K562 (cell line): ENCODE results near the gene NPB. TPM values are rescaled to one million over a fixed set of nuclear protein-coding genes. Genes with fewer than 3 reads are reported as not detected.

Experiments
- ATAC-seq: fragments of 200-7000 bp; cut with Tn5 transposase; 3 replicates; pipeline ENCODE4 v1.9.1; 2020; ENCODE audit warnings: moderate library complexity
- BruUV-seq: library from RNA; stranded (reverse); fragments of 400-500 nt; replicated peaks from 2 replicates; lab custom pipeline; 2021; lab: Mats Ljungman, UMichigan
- CTCF ChIA-PET: fragments of 300-600 bp; formaldehyde crosslinking; extraction: SDS; loops from one replicate; lab custom pipeline; 2021; ENCODE audit warnings: low intra/inter-chr PET ratio; lab: Yijun Ruan, JAX
- POLR2A ChIA-PET: fragments of 300-600, 350-650 bp; sonication (Branson Sonifier 250); formaldehyde crosslinking; extraction: SDS; loops from one replicate; lab custom pipeline; 2021; ENCODE audit warnings: antibody characterized with exemption, inconsistent platforms; lab: Yijun Ruan, JAX
- DNase-seq, 4 experiments: peaks; one replicate each; pipeline versions ENCODE4 v3.0.0 to v3.0.0-alpha.2; 2011 to 2018; ENCODE audit warnings: low spot score in 3 of 4, mixed read lengths in 3 of 4; ENCODE audit errors: extremely low read depth in 1 of 4
- FAIRE-seq: peaks from 2 replicates; lab custom pipeline; 2011; peaks lifted over from hg19 to GRCh38; lab: Jason Lieb, UNC
- H2AFZ ChIP-seq: 2 replicates; pipeline ENCODE4 v1.6.0; 2011; ENCODE audit warnings: low read depth, low read length, control low read depth, inconsistent platforms
- H3K27ac ChIP-seq: fragments of 200-600 bp; 3 replicates; pipeline ENCODE4 v1.8.0; 2011; ENCODE audit warnings: low read depth, mild to moderate bottlenecking, control low read depth, inconsistent platforms, low read length, moderate library complexity, mixed read lengths; ENCODE audit errors: extremely low read depth
- H3K27me3 ChIP-seq, 2 experiments: fragments of 300-600 bp in 1 of 2; 2 replicates in 1 of 2; 3 replicates in 1 of 2; pipeline versions ENCODE4 v1.6.0 to v1.8.0; 2011; ENCODE audit warnings: inconsistent platforms in 2 of 2, low read length in 2 of 2, mild to moderate bottlenecking in 1 of 2, mixed read lengths in 1 of 2, moderate library complexity in 1 of 2; ENCODE audit not compliant: control insufficient read depth in 2 of 2, insufficient read depth in 2 of 2
- H3K36me3 ChIP-seq: fragments of 300-600 bp; 3 replicates; pipeline ENCODE4 v1.8.0; 2011; ENCODE audit warnings: mild to moderate bottlenecking, low read length, inconsistent platforms; ENCODE audit not compliant: control insufficient read depth, insufficient read depth
- H3K4me1 ChIP-seq, 2 experiments: fragments of 200-600 bp in 1 of 2; replicated peaks in 1 of 2; 2 replicates in 1 of 2; 3 replicates in 1 of 2; pipeline versions ENCODE4 v1.5.1 to v1.8.0; 2011; ENCODE audit warnings: inconsistent platforms in 2 of 2, low read length in 2 of 2, mild to moderate bottlenecking in 1 of 2, mixed read lengths in 1 of 2, moderate library complexity in 1 of 2; ENCODE audit not compliant: control insufficient read depth in 2 of 2, insufficient read depth in 2 of 2
- H3K4me2 ChIP-seq: 2 replicates; pipeline ENCODE4 v1.6.1; 2011; ENCODE audit warnings: low read length, control low read depth, inconsistent platforms, mixed read lengths; ENCODE audit not compliant: insufficient read depth
- H3K4me3 ChIP-seq: fragments of 200-600 bp; sonication (generic), shearing (Covaris generic); 2 replicates; pipeline ENCODE4 v1.5.1; 2016; ENCODE audit warnings: control low read depth, inconsistent platforms
- H3K79me2 ChIP-seq: fragments of 200-600 bp; 3 replicates; pipeline ENCODE4 v1.8.0; 2011; ENCODE audit warnings: low read length, inconsistent platforms; ENCODE audit not compliant: control insufficient read depth, insufficient read depth
- H3K9ac ChIP-seq, 2 experiments: 2 replicates each; pipeline versions ENCODE4 v1.6.0 to v1.6.1; 2011; ENCODE audit warnings: low read depth in 2 of 2, low read length in 2 of 2, control low read depth in 1 of 2, inconsistent platforms in 1 of 2, mild to moderate bottlenecking in 1 of 2, mixed read lengths in 1 of 2; ENCODE audit not compliant: insufficient read depth in 1 of 2
- H3K9me1 ChIP-seq: one replicate; pipeline ENCODE4 v1.6.0; 2011; ENCODE audit warnings: inconsistent platforms, mild to moderate bottlenecking, low read length, moderate library complexity; ENCODE audit not compliant: control insufficient read depth, insufficient read depth
- H3K9me3 ChIP-seq: replicated peaks from 2 replicates; pipeline ENCODE4 v1.5.1; 2011; ENCODE audit warnings: low read depth, low read length, inconsistent platforms; ENCODE audit not compliant: control insufficient read depth, insufficient read depth
- H4K20me1 ChIP-seq: replicated peaks from 2 replicates; pipeline ENCODE4 v1.6.1; 2011; ENCODE audit warnings: low read length, inconsistent platforms, mixed read lengths; ENCODE audit not compliant: control insufficient read depth, insufficient read depth
- DACH1 ChIP-seq: fragments of 450-650 bp; IDR thresholded peaks from 2 replicates; pipeline ENCODE4 v1.6.1; 2018; ENCODE audit not compliant: partially characterized antibody
- EP400 ChIP-seq: fragments of 450-650 bp; IDR thresholded peaks from 2 replicates; pipeline ENCODE4 v1.6.1; 2017; ENCODE audit warnings: antibody characterized with exemption, mild to moderate bottlenecking, moderate library complexity
- JUN ChIP-seq, 2 experiments: sonication (generic) in 1 of 2; formaldehyde crosslinking in 1 of 2; IDR thresholded peaks; 2 replicates each; pipeline versions ENCODE4 v1.6.1 to v1.8.0; 2012 to 2022; ENCODE audit warnings: borderline replicate concordance in 2 of 2, mild to moderate bottlenecking in 2 of 2, improper control_type of control experiment in 1 of 2, low read depth in 1 of 2, low read length in 1 of 2, missing genetic modification reagents in 1 of 2
- MAZ ChIP-seq, 2 experiments: fragments of 450-650 bp in 1 of 2; sonication (generic) in 1 of 2; formaldehyde crosslinking; IDR thresholded peaks in 1 of 2; conservative IDR thresholded peaks in 1 of 2; 2 replicates each; pipeline versions ENCODE4 v1.4.0 to v1.5.0; 2020; ENCODE audit warnings: mild to moderate bottlenecking in 1 of 2, missing genetic modification reagents in 1 of 2
- MEF2D ChIP-seq: conservative IDR thresholded peaks from 2 replicates; pipeline ENCODE4 v1.6.1; 2016; ENCODE audit warnings: low read depth, missing genetic modification characterization, missing compliant biosample characterization
- POLR2G ChIP-seq: fragments of 200-400 bp; formaldehyde crosslinking; IDR thresholded peaks from 2 replicates; pipeline ENCODE4 v1.6.1; 2017; ENCODE audit warnings: low read depth, mild to moderate bottlenecking, antibody characterized with exemption, low read length, moderate library complexity
- RBM22 ChIP-seq: fragments of 200-400 bp; formaldehyde crosslinking; IDR thresholded peaks from 2 replicates; pipeline ENCODE4 v1.6.1; 2018; ENCODE audit warnings: low read length, low read depth; ENCODE audit not compliant: poor library complexity, severe bottlenecking
- SIN3B ChIP-seq: fragments of 450-650 bp; IDR thresholded peaks from 2 replicates; pipeline ENCODE4 v1.6.1; 2017; ENCODE audit warnings: low read depth, mild to moderate bottlenecking, moderate library complexity
- SMC3 ChIP-seq: conservative IDR thresholded peaks from 2 replicates; pipeline ENCODE4 v1.6.1; 2011; ENCODE audit warnings: low read depth, low read length, improper control_type of control experiment; ENCODE audit not compliant: insufficient read depth
- TAF1 ChIP-seq: IDR thresholded peaks from 2 replicates; pipeline ENCODE4 v1.6.1; 2011; ENCODE audit warnings: mild to moderate bottlenecking, low read length, moderate library complexity; ENCODE audit not compliant: insufficient read depth, control insufficient read depth, severe bottlenecking; ENCODE audit errors: extremely low read depth
- YY1 ChIP-seq, 3 experiments: IDR thresholded peaks; 2 replicates each; pipeline ENCODE4 v1.6.1; 2011; ENCODE audit warnings: low read length in 2 of 3, mild to moderate bottlenecking in 2 of 3, moderate library complexity in 2 of 3, borderline replicate concordance in 1 of 3, control low read depth in 1 of 3, low read depth in 1 of 3; ENCODE audit not compliant: insufficient read depth in 3 of 3, insufficient replicate concordance in 2 of 3, control insufficient read depth in 1 of 3, insufficient read length in 1 of 3; ENCODE audit errors: extremely low read depth in 1 of 3
- ZNF282 ChIP-seq: sonication (generic); formaldehyde crosslinking; IDR thresholded peaks from 2 replicates; pipeline ENCODE4 v1.8.1; 2023; ENCODE audit warnings: missing genetic modification reagents
- ZNF444 ChIP-seq: fragments of 250-450 bp; sonication (Bioruptor Pico); IDR thresholded peaks from 2 replicates; pipeline ENCODE4 v1.4.0; 2020; ENCODE audit warnings: mild to moderate bottlenecking, moderate library complexity
- WGBS: fragments of 100-300 bp; shearing (Covaris generic); methylation state at CpG from one replicate; pipeline ENCODE4 v1.1.6; 2016; ENCODE audit warnings: low coverage, mixed read lengths; ENCODE audit not compliant: insufficient coverage; ENCODE audit errors: missing lambda C conversion rate; 5-methylcytosine and 5-hydroxymethylcytosine counted together
- in situ Hi-C: fragments of 300-500 bp; cut with MboI; formaldehyde crosslinking; loops from 4 replicates; pipeline ENCODE4 v1.15.0; 2018; ENCODE audit warnings: inconsistent platforms, mixed read lengths
- intact Hi-C: fragments of 100-400 bp; cut with micrococcal nuclease; formaldehyde crosslinking; loops from 2 replicates; pipeline ENCODE4 v1.14.2; 2022
- polyA plus RNA-seq, 8 experiments: library from polyadenylated mRNA; depleted of rRNA in 4 of 8; stranded (reverse) in 5 of 8; unstranded in 3 of 8; fragments of >200 nt; fragmentation: Nextera tagmentation in 2 of 8; fragmentation: Illumina TruSeq in 1 of 8; extraction: Ambion mirVana in 2 of 8; extraction: Trizol in 1 of 8; gene quantifications; 2 replicates each; pipeline versions ENCODE4 v1.2.1 to v1.2.3, GENCODE V29; 2011 to 2014; ENCODE audit warnings: inconsistent platforms in 1 of 8, missing spikeins in 1 of 8
- total RNA-seq, 7 experiments: library from RNA; depleted of rRNA in 6 of 7; stranded (reverse); fragments of >200 nt in 6 of 7; fragmentation: Illumina TruSeq in 2 of 7; extraction: Trizol in 2 of 7; gene quantifications; 2 replicates each; pipeline versions ENCODE4 v1.2.1 to v1.2.3, GENCODE V29; 2011 to 2021; ENCODE audit warnings: low replicate concordance in 1 of 7
- TF ChIP-seq, protein P1 (sequence below): sonication (generic); formaldehyde crosslinking; IDR thresholded peaks from 2 replicates; pipeline ENCODE4 v1.8.0; 2022; ENCODE audit warnings: mild to moderate bottlenecking, missing genetic modification reagents

The NPB gene
- total and polyA plus RNA-seq, 9 of the 15 experiments (the other 6 are each of a cell fraction or from before 2014, with no cell fraction given): 0.03 to 0.61 (median 0.14) TPM; not detected in 2

- TF ChIP-seq RBM22: peak; percentile 34
- no peak for TF ChIP-seq JUN (IDR thresholded peaks at IDR 0.05; ENCODE audit: borderline replicate concordance, low read depth, low read length)
- TF ChIP-seq JUN (CRISPR knock-in tag; IDR thresholded peaks at IDR 0.05; ENCODE audit: borderline replicate concordance): no peak
- no peak for TF ChIP-seq MEF2D (tag)
- no peak for TF ChIP-seq ZNF282
These were observed 8.8 kb downstream of the NPB start (continued) for GRCh38 chr17:81910840-81911276.

GRCh38 chr17:81911277-81911961, 9.4 kb downstream of the NPB start, which contains the start of gene PCYT2:
PCYT2 (minus strand) TSS chr17:81911399; CDS start chr17:81911355, 44 bp downstream.
- Histone ChIP-seq H3K4me2 (peak within 1 kb of the TSS; percentile 82), H3K4me3 (peak within 1 kb of the TSS; percentile 93), H3K36me3 (peaks cover 82% of the 10 kb centered on the region; the same call in 2 of the 3 replicates), H3K79me2 (peaks cover 32% of the 10 kb centered on the region), H3K9me1 (peaks cover 6% of the 10 kb centered on the region), H3K9me3 (no peaks in the 10 kb centered on the region), H3K4me1 (peaks cover 34 to 90% of the 10 kb centered on the region in 2 experiments), H3K27me3 (no peaks in the 10 kb centered on the region), H4K20me1 (peaks cover 14% of the 10 kb centered on the region), H3K9ac (peak within 1 kb of the TSS; percentile 61 to 99), H3K27ac (peak within 1 kb of the TSS; percentile 78), H2AFZ (no peak within 1 kb of the TSS)
- peak; percentile 92 to 99 (median 97) for DNase-seq
- WGBS: 14% methylated on average over 32 of the region's 84 CpGs
- intact Hi-C loops (no loop called here), in situ Hi-C loops (no loop called here)
- FAIRE-seq: peak; percentile 37
- ATAC-seq: peak; percentile 95
- ChIA-PET POLR2A (interaction anchor here (0.6 to 5.4 kb wide), 8 partner anchors 9 to 111 kb away, joined by 3 to 46 read pairs (median 3); partner anchors contain the start of genes CENPX and NPB), CTCF (interaction anchor here (0.6 kb wide), 1 partner anchor 279 kb away, joined by 3 read pairs; no protein-coding TSS in a partner anchor)
- no TSS peak for BruUV-seq
- TF ChIP-seq EP400 (no peak), YY1 (IDR thresholded peaks at IDR 0.05; ENCODE audit: borderline replicate concordance in 1 of 3, control insufficient read depth in 1 of 3, extremely low read depth in 1 of 3, insufficient read depth in 3 of 3, insufficient read length in 1 of 3, insufficient replicate concordance in 2 of 3, low read depth in 1 of 3, low read length in 2 of 3) (peak in 2 of 3 experiments; percentile 11 to 50), SIN3B (no peak), TAF1 (peak; percentile 27), SMC3 (no peak), DACH1 (peak; percentile 18), POLR2G (peak; percentile 72), MAZ (CRISPR knock-in tag; conservative IDR thresholded peaks at IDR 0.05 in 1 of 2, IDR thresholded peaks at IDR 0.05 in 1 of 2) (peak in 1 of 2 experiments; percentile 50; a peak in 1 of 4 replicates), ZNF444 (CRISPR knock-in tag) (no peak)
- TF ChIP-seq, protein P1, sequence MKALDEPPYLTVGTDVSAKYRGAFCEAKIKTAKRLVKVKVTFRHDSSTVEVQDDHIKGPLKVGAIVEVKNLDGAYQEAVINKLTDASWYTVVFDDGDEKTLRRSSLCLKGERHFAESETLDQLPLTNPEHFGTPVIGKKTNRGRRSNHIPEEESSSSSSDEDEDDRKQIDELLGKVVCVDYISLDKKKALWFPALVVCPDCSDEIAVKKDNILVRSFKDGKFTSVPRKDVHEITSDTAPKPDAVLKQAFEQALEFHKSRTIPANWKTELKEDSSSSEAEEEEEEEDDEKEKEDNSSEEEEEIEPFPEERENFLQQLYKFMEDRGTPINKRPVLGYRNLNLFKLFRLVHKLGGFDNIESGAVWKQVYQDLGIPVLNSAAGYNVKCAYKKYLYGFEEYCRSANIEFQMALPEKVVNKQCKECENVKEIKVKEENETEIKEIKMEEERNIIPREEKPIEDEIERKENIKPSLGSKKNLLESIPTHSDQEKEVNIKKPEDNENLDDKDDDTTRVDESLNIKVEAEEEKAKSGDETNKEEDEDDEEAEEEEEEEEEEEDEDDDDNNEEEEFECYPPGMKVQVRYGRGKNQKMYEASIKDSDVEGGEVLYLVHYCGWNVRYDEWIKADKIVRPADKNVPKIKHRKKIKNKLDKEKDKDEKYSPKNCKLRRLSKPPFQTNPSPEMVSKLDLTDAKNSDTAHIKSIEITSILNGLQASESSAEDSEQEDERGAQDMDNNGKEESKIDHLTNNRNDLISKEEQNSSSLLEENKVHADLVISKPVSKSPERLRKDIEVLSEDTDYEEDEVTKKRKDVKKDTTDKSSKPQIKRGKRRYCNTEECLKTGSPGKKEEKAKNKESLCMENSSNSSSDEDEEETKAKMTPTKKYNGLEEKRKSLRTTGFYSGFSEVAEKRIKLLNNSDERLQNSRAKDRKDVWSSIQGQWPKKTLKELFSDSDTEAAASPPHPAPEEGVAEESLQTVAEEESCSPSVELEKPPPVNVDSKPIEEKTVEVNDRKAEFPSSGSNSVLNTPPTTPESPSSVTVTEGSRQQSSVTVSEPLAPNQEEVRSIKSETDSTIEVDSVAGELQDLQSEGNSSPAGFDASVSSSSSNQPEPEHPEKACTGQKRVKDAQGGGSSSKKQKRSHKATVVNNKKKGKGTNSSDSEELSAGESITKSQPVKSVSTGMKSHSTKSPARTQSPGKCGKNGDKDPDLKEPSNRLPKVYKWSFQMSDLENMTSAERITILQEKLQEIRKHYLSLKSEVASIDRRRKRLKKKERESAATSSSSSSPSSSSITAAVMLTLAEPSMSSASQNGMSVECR (CRISPR knock-in tag): 0 out of 2 replicates have a peak, but pooled peaks have one; percentile 35
